A549 (cell line): Measurements from ENCODE around the gene GNB1. TPM values are rescaled to one million over a fixed set of nuclear protein-coding genes. Genes with fewer than 3 reads are reported as not detected.

Source experiments
- ATAC-seq, 2 experiments: fragments of 200-7000 bp in 1 of 2; fragments of >200 bp in 1 of 2; cut with Nextera tagmentation in 1 of 2; cut with Tn5 transposase in 1 of 2; 3 replicates each; pipeline versions ENCODE4 v1.8.0 to v1.9.1; 2018 to 2020; ENCODE audit warnings: mild to moderate bottlenecking in 1 of 2, moderate library complexity in 1 of 2
- CTCF ChIA-PET: fragments of 300-600 bp; sonication (Branson Sonifier 250); formaldehyde crosslinking; extraction: SDS; loops from one replicate; lab custom pipeline; 2021; ENCODE audit warnings: antibody characterized with exemption, inconsistent platforms; lab: Yijun Ruan, JAX
- POLR2A ChIA-PET: fragments of 350-600 bp; formaldehyde crosslinking; extraction: SDS; loops from one replicate; lab custom pipeline; 2021; ENCODE audit warnings: antibody characterized with exemption, inconsistent platforms; lab: Yijun Ruan, JAX
- DNase-seq, 2 experiments: peaks; one replicate each; pipeline versions ENCODE4 v3.0.0 to v3.0.0-alpha.2; 2011 to 2016; ENCODE audit warnings: low read depth in 1 of 2, low spot score in 1 of 2
- FAIRE-seq: peaks from 2 replicates; lab custom pipeline; 2011; peaks lifted over from hg19 to GRCh38; lab: Jason Lieb, UNC
- H3K27ac ChIP-seq, 2 experiments: fragments of >200 bp; sonication (Bioruptor Twin); formaldehyde crosslinking; 3 replicates each; pipeline ENCODE4 v1.5.1; 2016 to 2017
- H3K4me1 ChIP-seq: fragments of >200 bp; sonication (Bioruptor Twin); formaldehyde crosslinking; 3 replicates; pipeline ENCODE4 v1.6.1; 2016
- H3K4me2 ChIP-seq: fragments of >200 bp; sonication (Bioruptor Twin); formaldehyde crosslinking; 3 replicates; pipeline ENCODE4 v1.6.1; 2016
- H3K4me3 ChIP-seq: fragments of >200 bp; sonication (Bioruptor Twin); formaldehyde crosslinking; 3 replicates; pipeline ENCODE4 v1.5.1; 2016
- H3K9me3 ChIP-seq: fragments of >200 bp; sonication (Bioruptor Twin); formaldehyde crosslinking; 3 replicates; pipeline ENCODE4 v1.6.1; 2016
- ATOH8 ChIP-seq: fragments of 250-450 bp; sonication (Bioruptor Pico); IDR thresholded peaks from 2 replicates; pipeline ENCODE4 v1.5.0; 2020; ENCODE audit warnings: low read depth, mild to moderate bottlenecking, moderate library complexity
- BCL3 ChIP-seq: fragments of >200 bp; sonication (Bioruptor Twin); formaldehyde crosslinking; IDR thresholded peaks from 3 replicates; pipeline ENCODE4 v1.6.1; 2016
- BHLHE40 ChIP-seq: IDR thresholded peaks from 2 replicates; pipeline ENCODE4 v1.6.1; 2012; ENCODE audit warnings: low read depth, low read length, inconsistent platforms
- CBX2 ChIP-seq: fragments of 200-600 bp; sonication (generic); IDR thresholded peaks from 2 replicates; pipeline ENCODE4 v1.6.1; 2016; ENCODE audit warnings: low read depth, mild to moderate bottlenecking, borderline replicate concordance
- CBX8 ChIP-seq: fragments of 200-600 bp; sonication (generic); IDR thresholded peaks from 2 replicates; pipeline ENCODE4 v1.6.1; 2016
- EHMT2 ChIP-seq: fragments of 200-600 bp; sonication (generic); IDR thresholded peaks from 2 replicates; pipeline ENCODE4 v1.6.1; 2016; ENCODE audit warnings: antibody characterized with exemption, low read depth, mild to moderate bottlenecking, moderate library complexity
- EP300 ChIP-seq, 2 experiments: fragments of >200 bp; sonication (Bioruptor Twin); formaldehyde crosslinking; IDR thresholded peaks; 2 replicates in 1 of 2; 3 replicates in 1 of 2; pipeline ENCODE4 v1.6.1; 2016 to 2017
- FOXS1 ChIP-seq: fragments of 250-450 bp; sonication (Bioruptor Pico); IDR thresholded peaks from 2 replicates; pipeline ENCODE4 v1.5.0; 2020; ENCODE audit warnings: mild to moderate bottlenecking, moderate library complexity
- GATA3 ChIP-seq: IDR thresholded peaks from 2 replicates; pipeline ENCODE4 v1.6.1; 2012; ENCODE audit warnings: borderline replicate concordance
- HEYL ChIP-seq: fragments of 250-450 bp; sonication (Bioruptor Pico); IDR thresholded peaks from 2 replicates; pipeline ENCODE4 v1.8.0; 2021; ENCODE audit warnings: mild to moderate bottlenecking, moderate library complexity
- HOXA7 ChIP-seq: fragments of 250-450 bp; sonication (Bioruptor Pico); IDR thresholded peaks from 2 replicates; pipeline ENCODE4 v1.5.0; 2020; ENCODE audit warnings: mild to moderate bottlenecking, moderate library complexity
- HOXB13 ChIP-seq: fragments of 250-450 bp; sonication (Bioruptor Pico); IDR thresholded peaks from 2 replicates; pipeline ENCODE4 v1.5.0; 2020; ENCODE audit warnings: low read depth, mild to moderate bottlenecking, moderate library complexity
- HOXB5 ChIP-seq: fragments of 250-450 bp; sonication (Bioruptor Pico); IDR thresholded peaks from 2 replicates; pipeline ENCODE4 v1.5.0; 2020; ENCODE audit warnings: mild to moderate bottlenecking, moderate library complexity
- JUN ChIP-seq, 2 experiments: fragments of >200 bp; sonication (Bioruptor Twin); formaldehyde crosslinking; IDR thresholded peaks; 2 replicates in 1 of 2; 3 replicates in 1 of 2; pipeline ENCODE4 v1.6.1; 2016 to 2017
- MAX ChIP-seq: IDR thresholded peaks from 2 replicates; pipeline ENCODE4 v1.6.1; 2012
- MYC ChIP-seq: IDR thresholded peaks from 2 replicates; pipeline ENCODE4 v1.6.1; 2012; ENCODE audit warnings: mild to moderate bottlenecking, inconsistent platforms, low read length, improper control_type of control experiment, borderline replicate concordance
- POLR2A ChIP-seq: IDR thresholded peaks from 2 replicates; pipeline ENCODE4 v1.6.1; 2012; ENCODE audit warnings: mild to moderate bottlenecking, low read length
- REST ChIP-seq: fragments of 200-600 bp; sonication (generic); IDR thresholded peaks from 2 replicates; pipeline ENCODE4 v1.6.1; 2016; ENCODE audit warnings: antibody characterized with exemption, mild to moderate bottlenecking, moderate library complexity
- TFCP2L1 ChIP-seq: fragments of 250-450 bp; sonication (Bioruptor Pico); IDR thresholded peaks from 2 replicates; pipeline ENCODE4 v1.5.0; 2021; ENCODE audit warnings: mild to moderate bottlenecking
- ZFP36 ChIP-seq: fragments of 450-650 bp; IDR thresholded peaks from 2 replicates; pipeline ENCODE4 v1.6.1; 2014; ENCODE audit warnings: borderline replicate concordance; ENCODE audit not compliant: partially characterized antibody
- ZSCAN20 ChIP-seq: fragments of 250-450 bp; sonication (Bioruptor Pico); IDR thresholded peaks from 2 replicates; pipeline ENCODE4 v1.8.0; 2022; ENCODE audit warnings: mild to moderate bottlenecking, moderate library complexity
- WGBS: methylation state at CpG from one replicate; pipeline ENCODE4 v1.1.6; 2017; ENCODE audit errors: missing lambda C conversion rate; 5-methylcytosine and 5-hydroxymethylcytosine counted together
- polyA plus RNA-seq, 4 experiments: library from polyadenylated mRNA; depleted of rRNA in 3 of 4; stranded (reverse); fragments of >200 nt; fragmentation: RNase III in 1 of 4; extraction: RNeasy Plus Mini Kit Qiagen cat#74134 plus additional on column Dnase treatment in 1 of 4; gene quantifications; 2 replicates in 3 of 4; 3 replicates in 1 of 4; pipeline ENCODE4 v1.2.3, GENCODE V29; 2011 to 2017

The GNB1 gene
- polyA plus RNA-seq, 2 of the 4 experiments (the other 2 are of a cell fraction): 159 to 270 TPM

GRCh38 chr1:1917304-1917976 is 26.6 kb upstream of the GNB1 start:
- DNase-seq: no peak
- H3K9me3 ChIP-seq: no peaks in the 10 kb centered on the region
- no peak for FAIRE-seq
- ATAC-seq: no peak
- POLR2A ChIA-PET: interaction anchor here (0.8 kb wide), 1 partner anchor 8 kb away, joined by 8 read pairs; no protein-coding TSS in a partner anchor
- TF ChIP-seq ATOH8: no peak
- no peak for TF ChIP-seq MAX
- TF ChIP-seq, all 56 proteins: peak for 0
- WGBS: 87% methylated on average over 6 of the region's 14 CpGs
- H3K27ac ChIP-seq: no peak overlapping the region
- H3K4me1 ChIP-seq: peaks cover 10% of the 10 kb centered on the region
- H3K4me2 ChIP-seq: no peak overlapping the region
- CTCF ChIA-PET: interaction anchor here (1.8 kb wide), 2 partner anchors 127 to 223 kb away, joined by 4 to 6 read pairs; no protein-coding TSS in a partner anchor
- no peak overlapping the region for H3K4me3 ChIP-seq

GRCh38 chr1:1916851-1917251 is 26.0 kb upstream of the GNB1 start:
- no peak overlapping the region for H3K27ac ChIP-seq
- 83% methylated on average over 11 of the region's 19 CpGs for WGBS
- CTCF ChIA-PET: interaction anchor here (1.0 to 1.8 kb wide), 3 partner anchors 128 to 258 kb away, joined by 3 to 6 read pairs (median 4); no protein-coding TSS in a partner anchor
- DNase-seq (no peak), ATAC-seq (no peak), FAIRE-seq (no peak)
- TF ChIP-seq EHMT2 (no peak), JUN (IDR thresholded peaks at IDR 0.05) (no peak), CBX8 (no peak), REST (no peak), TFCP2L1 (CRISPR knock-in tag) (no peak), HOXB5 (CRISPR knock-in tag) (no peak)
- H3K9me3 ChIP-seq: no peaks in the 10 kb centered on the region
- H3K4me3 ChIP-seq: no peak overlapping the region
- peaks cover 10% of the 10 kb centered on the region for H3K4me1 ChIP-seq
- POLR2A ChIA-PET: interaction anchor here (0.8 kb wide), 1 partner anchor 8 kb away, joined by 8 read pairs; no protein-coding TSS in a partner anchor
- no peak overlapping the region for H3K4me2 ChIP-seq

DNA sequence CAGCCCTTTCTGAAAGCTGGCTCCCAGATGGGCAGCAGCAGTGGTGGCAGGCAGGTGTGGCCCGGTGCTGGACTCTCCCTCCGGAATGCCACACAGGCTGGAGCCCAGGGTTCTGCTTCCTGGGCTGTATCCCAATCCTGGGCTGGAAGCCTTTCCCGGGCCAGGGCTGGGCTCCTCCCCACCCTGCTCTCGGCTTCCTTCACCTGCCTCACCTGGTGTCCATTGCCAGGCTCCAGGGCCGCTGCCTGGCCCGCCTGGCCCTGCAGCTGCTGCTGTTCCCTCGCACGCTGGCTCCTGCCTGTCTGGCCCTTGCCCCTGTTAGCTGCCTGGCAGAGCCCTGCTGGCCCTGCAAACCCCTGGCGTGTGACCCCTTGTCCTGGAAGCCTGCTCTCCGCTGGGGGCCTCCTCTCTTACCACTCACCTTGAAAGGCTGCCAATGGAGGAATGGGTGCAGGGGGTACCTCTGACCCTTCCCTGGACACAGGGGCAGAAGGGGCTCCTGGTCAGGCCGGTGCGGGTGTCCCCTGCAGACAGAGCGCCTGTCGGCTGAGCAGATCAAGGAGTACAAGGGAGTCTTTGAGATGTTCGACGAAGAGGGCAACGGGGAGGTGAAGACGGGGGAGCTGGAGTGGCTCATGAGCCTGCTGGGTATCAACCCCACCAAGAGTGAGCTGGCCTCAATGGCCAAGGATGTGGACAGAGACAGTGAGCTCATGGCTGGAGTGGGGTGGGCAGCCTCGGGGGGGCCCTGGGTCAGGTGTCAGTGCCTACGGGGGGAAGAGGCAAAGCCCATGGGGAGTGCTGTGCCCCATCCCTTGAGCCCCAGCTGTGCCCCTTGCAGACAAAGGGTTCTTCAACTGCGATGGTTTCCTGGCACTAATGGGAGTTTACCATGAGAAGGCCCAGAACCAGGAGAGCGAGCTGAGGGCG is 25.3 kb upstream of the GNB1 start:
- ATAC-seq (no peak), DNase-seq (no peak), FAIRE-seq (no peak)
- ChIA-PET CTCF (interaction anchor here (1.0 to 2.6 kb wide), 4 partner anchors 10 to 259 kb away, joined by 3 to 7 read pairs (median 5); no protein-coding TSS in a partner anchor), POLR2A (no interaction called here)
- 86% methylated on average over 18 of the region's 23 CpGs for WGBS
- no peak overlapping the region for H3K4me2 ChIP-seq
- no peak overlapping the region for H3K4me3 ChIP-seq
- peaks cover 10% of the 10 kb centered on the region for H3K4me1 ChIP-seq
- TF ChIP-seq HOXB13 (CRISPR knock-in tag): no peak
- TF ChIP-seq GATA3: no peak
- no peak for TF ChIP-seq HOXA7
- no peak for TF ChIP-seq ATOH8
- TF ChIP-seq POLR2A: no peak
- TF ChIP-seq EP300 (IDR thresholded peaks at IDR 0.05): no peak
- no peak for TF ChIP-seq CBX8
- TF ChIP-seq HEYL: no peak
- TF ChIP-seq BHLHE40: no peak
- no peak for TF ChIP-seq CBX2
- TF ChIP-seq BCL3: no peak
- TF ChIP-seq ZFP36: no peak
- TF ChIP-seq MYC: no peak
- TF ChIP-seq FOXS1 (CRISPR knock-in tag): no peak
- no peak for TF ChIP-seq ZSCAN20 (CRISPR knock-in tag)
- H3K9me3 ChIP-seq: no peaks in the 10 kb centered on the region
- no peak overlapping the region for H3K27ac ChIP-seq
